GM19023 (cell line): Measurements from ENCODE around the gene QKI.
"Not testable (repeated sequence)": the region's sequence is repeated elsewhere in the genome, so short reads cannot be mapped to it uniquely, and the experiment has no call there.

Experiments
- ATAC-seq: cut with Tn5 transposase; IDR thresholded peaks from one replicate; pipeline ENCODE4 v1.9.1; 2021; ENCODE audit warnings: mild to moderate bottlenecking, moderate library complexity; ENCODE audit not compliant: unreplicated experiment

Gene QKI

DNA sequence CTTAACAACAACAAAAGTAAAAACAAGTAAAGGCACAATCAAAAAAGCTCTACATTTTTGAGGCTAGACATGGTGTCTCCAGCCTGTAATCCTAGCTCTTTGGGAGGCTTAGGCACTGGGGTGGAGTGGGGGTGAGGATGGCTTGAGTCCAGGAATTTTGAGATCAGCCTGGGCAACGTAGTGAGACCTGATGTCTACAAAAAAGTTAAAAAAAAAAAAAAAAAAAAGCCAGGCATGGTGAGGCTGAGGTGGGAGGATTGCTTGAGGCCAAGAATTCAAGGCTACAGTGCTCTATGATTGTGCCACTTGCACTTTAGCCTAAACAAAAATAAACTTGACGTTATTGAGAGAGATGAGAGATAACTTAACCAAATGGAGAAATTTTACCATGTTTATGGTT lies 60.1 kb downstream of the QKI start:
- ATAC-seq, result no peak

DNA sequence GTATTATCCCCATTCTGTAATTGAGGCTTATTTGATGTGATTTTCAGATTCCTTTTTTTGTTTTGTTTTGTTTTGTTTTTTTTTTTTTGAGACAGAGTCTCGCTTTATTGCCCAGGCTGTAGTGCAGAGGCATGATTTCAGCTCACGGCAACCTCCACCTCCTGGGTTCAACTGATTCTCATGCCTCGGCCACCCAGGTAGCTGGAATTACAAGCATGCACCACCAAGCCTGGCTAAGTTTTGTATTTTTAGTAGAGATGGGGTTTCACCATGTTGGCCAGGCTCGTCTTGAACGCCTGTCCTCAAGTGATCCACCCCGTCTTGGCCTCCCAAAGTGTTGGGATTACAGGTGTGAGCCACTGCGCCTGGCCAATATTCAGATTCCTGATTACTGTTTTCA lies 62.4 kb downstream of the QKI start:
- ATAC-seq, result not testable (repeated sequence)

DNA sequence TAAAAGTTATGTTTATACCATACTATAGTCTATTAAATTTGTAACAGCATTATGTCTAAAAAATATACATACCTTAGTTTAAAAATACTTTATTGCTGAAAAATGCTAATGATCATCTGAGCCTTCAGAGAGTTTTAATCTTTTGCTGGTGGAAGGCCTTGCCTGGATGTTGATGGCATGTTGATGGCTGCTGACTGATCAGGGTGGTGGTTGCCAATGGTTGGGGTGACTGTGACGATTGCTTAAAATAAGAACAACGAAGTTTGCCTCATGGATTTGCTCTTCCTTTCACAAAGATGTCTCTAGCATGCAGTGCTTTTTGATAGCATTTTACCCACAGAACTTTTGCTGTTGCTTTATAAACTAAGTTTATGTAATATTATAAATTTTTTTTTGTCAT lies 68.6 kb downstream of the QKI start:
- ATAC-seq, result no peak

DNA sequence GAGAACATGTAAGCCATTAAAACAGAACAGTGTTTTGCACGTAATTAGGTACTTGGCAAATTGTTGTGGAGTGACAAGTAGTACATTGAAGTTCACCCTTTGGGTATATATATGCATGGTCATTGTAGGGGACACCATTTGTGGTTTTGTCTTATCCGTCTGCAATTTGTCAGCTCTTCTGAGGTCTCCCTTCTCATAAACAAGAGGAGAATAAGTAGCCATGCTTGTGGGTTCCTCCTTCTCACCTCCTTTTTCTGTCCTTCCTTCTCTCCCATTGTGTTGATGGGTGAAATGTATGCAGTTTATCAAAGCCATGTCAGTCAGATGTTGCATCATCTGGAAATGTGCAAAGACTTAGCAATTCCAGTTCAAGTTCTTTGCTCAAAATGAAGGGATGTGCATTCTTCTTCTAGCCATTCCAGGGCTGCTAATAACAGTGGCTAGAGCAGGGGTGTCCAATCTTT lies 70.9 kb downstream of the QKI start:
- no peak for ATAC-seq

DNA sequence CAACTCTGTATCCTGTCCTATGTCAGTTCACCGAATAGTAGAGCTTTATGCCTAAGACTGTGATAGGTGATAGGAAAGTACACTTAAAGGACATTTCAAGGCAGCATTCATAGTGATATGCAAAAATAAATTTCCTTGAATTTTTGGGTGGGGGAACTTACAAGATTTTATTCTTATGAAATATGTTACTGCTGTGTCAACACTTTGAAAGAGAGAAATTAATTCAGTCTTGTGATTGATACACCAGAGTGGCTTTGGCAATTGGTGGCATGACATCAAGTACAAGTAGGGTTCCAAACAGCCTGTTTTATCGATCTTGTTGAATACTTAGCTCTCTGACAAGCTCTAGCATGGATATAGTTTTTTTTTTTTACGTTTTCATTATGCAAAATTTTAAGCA lies 72.3 kb downstream of the QKI start:
- no peak for ATAC-seq

DNA sequence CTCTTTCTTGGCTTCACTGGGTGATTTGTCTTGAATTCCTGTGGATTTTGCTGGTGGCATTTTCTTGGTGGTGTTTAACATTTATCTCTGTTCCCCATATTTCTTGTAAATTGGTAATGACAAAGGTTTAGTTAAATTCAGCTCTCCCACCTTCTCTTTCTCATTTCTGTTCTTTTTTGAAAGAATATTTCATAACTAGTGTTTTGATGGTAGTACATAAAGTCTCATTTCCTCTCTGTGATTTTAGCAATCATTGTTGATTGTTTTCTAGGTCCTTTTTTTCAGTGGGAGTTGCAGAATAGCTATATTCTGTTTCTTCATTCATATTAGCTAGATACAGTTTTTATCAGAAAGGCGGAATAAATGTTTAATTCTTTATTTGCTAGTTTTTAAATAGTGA lies 73.1 kb downstream of the QKI start:
- ATAC-seq, result no peak

DNA sequence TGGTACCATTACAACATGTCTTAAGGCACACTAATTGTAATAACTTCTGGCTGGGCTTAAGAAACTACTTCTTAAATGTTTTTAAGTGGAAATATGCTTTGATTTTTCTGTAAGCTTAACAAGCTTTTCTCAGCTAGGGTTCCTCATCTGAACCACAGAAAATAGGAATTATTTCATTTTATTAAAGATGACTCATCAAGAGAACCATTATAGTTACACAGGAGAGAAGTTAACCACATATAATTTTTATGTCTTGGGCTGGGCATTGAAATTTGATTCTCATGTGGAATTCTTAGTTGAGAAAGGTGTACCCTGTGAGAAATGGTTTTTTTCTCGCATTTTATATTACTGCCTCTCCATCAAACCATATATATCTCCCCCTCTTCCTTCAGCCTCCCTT lies 75.1 kb downstream of the QKI start:
- no peak for ATAC-seq

DNA sequence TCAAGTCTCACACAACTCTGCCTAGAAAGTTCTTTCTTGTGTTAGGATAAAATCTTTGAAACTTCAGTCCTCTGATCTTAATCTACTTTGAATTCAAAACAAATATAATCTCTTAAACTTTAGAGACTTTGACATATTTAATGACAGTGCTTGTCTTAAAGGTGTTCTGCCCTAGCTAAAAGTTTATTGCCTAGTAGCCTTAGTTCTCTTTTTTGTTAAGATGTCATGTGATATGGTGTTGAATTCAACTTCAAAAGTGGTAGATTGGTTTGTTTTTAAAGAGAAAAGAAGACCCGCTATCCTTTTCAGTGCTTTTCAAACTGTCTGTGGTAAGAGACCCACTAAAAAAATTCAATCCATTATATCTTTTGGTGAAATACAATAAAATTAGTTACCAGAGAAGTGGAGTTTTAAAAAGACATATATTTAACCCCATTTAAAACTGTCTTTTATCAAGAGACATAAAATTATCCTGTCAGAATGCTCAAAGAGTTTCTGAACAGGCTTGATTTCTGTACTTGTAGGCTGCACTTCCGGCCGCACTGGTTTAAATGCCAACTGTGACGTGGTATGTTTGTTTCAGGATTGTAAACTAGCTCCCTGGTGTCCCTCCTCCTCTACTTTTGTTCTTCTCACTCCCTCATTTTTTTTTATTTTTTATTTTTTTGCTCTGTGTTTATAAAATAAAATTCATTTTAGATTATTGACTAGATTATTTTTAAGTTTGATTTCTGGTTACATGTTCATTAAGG lies 76.5 kb downstream of the QKI start:
- no peak for ATAC-seq

DNA sequence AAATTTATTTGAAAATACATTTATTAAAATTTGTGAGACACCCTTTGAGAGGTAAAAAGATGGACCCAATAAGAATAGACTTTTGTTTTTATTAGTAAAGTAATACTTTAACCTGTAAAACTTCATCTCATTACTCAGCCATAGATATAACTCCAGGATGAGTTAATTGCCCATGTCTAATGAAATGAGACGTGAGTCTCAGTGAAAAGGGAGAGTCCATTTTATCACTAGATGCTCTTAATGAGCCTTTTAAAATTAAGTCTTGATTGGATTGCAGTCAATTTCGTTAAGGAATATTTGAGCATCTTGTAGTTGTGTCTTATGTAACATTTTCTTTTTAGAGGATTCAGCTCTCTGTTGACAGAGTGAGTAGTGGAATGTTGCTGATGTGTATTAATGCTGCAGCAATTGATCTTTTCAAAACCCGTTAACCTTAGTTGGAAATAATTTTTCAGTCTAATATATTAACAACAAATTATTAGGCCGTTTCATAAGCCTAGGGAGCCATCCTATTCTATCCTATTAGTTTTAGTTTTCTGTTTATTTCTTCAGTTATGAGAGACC lies 77.3 kb downstream of the QKI start:
- ATAC-seq, result no peak

DNA sequence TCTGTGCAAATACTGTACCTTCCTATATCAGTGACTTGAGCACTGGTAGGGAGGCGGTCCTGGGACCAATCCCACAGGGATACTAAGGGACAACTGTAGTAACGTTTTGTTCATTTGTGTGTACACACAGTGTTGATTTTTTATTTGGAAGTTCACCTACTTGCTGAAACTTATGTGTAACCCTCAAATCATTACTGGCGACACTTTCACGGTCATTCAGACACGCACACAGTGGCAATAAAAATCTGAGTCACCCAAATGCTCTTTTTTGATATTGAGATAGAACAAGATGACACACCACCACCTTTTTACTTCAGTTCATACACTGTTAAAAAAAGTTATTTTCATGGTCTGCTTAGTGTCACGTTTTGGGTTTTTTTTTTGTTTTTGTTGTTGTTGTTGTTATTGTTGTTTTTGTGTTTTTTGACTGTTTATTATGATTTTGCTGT lies 79.8 kb downstream of the QKI start:
- ATAC-seq, result no peak

DNA sequence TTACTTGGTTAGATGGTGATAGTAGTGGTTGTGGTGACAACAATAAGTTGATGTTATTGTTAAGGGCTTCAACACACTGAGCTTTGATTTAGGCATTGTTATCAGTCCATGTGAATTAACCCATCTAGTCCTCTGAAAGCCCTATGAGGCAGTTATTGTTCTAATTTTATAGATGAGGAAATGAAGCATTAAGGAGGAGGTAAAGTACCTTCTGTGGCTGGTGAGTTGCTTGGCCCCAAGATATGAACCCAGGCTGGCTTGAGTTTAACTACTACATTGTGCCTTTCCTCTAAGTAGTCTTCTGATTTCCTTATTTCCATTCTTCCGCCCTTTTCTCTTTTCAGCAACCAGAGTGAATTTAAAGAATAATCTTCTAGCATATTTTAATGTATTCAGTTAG lies 81.7 kb downstream of the QKI start:
- no peak for ATAC-seq

DNA sequence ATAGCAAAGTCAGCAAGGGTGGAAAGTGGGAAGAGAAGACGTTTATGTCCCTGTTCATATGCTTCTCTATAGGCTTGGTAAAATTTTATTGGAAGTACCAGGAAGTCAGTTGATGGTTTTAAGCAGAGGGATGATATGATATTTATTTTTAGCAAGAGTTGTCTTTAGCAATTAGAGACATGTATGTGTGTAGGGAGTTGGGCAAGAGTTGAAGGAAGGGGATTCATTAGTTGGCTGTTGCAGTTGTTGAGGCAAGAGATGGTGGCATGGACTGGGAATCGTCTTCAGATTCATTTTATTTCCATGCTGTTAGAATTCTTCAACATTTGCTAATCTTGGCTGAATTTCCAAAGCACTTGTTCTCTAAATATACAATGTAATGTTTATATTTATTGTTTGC lies 85.6 kb downstream of the QKI start:
- ATAC-seq, result no peak

DNA sequence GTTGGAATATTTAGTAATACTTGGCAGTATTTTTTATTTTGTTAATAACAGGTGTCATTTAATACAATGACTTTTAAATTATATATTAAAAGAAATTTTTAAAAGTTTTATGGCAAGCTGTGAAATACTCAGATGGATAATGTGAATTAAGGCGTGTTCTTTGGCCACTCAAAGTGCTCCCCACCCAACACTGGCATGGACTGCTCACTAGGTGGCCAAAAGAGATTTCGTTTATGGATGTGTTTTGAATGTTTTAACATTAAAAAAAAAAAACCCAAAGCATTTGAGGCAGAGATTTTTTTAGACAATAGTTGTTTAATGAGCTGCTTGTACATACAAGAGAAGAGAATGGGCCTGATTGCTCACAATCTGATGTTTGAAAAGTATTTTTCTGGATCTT lies 86.5 kb downstream of the QKI start:
- ATAC-seq, result no peak

DNA sequence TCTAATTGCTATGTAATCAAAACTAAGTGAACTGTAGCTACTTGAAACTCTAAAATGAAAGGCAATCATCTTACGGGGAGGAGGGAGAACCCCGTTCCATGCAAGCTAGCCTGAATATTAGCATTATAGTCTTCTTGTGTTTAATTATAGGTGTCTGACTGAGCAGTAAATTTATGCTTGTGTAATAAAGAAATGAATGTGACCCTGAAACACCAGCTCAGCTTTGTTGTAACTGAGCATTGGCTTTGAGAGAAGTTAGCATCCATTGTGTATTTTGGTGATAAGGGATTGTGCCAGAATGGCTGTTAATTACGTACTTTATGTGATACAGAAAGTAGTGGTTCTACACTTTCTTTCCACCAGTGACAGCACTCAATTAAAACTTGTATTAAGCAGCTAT lies 86.9 kb downstream of the QKI start:
- ATAC-seq, result no peak

DNA sequence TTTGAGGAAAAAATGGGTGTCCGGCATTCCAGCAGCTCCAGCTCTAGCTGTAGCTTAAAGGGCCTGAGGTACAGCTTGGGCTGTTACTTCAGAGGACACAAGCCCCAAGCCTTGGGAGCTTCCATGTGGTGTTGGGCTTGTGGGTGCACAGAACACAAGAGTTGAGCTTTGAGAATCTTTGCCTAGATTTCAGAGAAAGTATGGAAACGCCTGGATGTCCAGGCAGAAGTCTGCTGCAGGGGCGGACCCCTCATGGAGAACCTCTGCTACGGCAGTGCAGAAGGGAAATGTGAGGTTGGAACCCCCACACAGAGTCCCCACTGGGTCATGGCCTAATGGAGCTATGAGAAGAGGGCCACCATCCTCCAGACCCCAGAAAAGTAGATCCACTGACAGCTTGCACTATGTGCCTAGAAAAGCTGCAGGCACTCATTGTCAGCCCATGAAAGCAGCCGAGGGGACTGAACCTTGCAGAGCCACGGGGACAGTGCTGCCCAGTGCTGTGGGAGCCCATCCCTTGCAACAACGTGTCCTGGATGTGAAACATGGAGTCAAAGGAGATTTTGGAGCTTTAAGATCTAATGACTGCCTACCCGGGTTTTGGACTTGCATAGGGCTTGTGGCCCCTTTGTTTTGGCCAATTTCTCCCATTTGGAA lies 90.6 kb downstream of the QKI start:
- ATAC-seq, result no peak

DNA sequence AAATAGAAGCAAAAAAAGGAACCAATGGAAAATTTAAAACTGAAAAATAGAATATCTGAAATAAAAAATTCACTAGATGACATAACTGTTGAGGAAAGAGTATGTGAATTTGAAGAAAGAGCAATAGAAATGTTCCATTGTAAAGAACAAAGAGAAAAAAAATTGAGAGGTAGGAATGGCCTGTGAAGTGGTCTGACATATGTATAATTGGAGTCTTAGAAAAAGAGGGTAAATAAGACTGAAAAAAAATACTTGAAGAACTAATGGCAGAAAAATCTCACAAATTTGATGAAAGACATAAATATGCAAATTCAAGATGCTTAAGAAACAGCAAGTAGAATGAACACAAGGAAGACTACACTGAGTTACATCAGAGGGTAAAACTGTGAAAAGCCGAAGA lies 93.4 kb downstream of the QKI start:
- ATAC-seq, result no peak

DNA sequence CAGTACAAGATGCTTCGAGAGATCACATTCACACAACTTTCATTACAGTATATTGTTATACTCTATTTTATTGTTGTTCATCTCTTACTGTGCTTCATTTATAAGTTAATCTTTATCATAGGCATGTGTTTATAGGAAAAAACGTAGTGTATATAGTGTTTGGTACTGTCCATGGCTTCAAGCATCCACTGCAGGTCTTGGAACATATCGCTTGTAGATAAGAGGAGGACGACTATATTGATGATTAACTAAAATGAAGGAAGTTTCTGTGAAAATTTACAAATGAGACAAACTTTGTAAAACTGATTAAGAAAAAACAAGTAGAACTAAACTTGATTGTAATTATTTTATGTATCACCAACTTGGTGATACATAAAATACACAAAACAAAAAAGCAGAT lies 98.5 kb downstream of the QKI start:
- no peak for ATAC-seq

DNA sequence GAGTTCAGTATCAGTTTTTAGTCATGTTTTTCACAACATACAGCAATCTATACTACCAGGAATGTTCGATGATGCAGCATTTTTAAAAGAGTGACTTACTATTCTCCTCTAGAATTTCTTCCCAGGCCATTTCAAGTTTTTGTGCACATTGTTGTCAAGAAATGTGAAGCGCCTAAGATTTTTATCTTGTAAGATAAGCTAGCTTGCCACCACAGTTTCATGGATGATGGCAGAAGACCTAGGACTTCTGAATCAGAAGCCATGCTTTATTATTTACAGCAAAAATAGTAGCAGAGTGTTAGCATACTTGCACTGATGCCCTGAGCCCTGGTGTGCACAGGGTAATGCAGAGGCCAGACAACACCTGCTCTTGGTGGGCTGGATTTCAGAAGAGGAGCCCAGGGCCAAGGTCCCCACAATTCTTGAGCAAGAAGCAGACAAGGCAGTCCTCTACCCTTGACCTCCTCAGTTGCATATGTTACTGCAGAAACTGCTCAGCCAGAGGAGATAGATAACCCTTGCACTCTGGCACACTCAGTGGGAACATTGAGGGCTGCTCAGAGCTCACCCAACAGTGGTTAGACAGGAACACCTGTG lies 99.2 kb downstream of the QKI start:
- ATAC-seq, result no peak

DNA sequence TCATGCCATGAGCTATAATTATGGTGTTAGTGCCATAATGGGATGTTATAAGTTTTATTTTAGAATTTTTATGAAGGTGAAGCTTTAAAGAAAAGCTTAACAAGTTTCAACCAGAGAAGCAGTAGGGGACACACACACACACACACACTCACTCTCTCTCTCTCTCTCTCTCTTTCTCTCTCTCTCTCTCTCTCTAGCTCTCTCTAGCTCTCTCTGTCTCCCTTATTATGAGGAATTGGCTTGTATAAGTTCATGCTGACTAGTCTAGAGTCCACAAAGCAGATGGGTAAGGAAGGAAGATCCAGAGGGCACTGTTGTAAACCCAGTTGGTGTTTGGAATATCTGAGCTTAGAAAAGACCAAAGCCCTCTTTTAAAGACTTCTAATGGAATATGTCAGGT lies 102.4 kb downstream of the QKI start:
- no peak for ATAC-seq

DNA sequence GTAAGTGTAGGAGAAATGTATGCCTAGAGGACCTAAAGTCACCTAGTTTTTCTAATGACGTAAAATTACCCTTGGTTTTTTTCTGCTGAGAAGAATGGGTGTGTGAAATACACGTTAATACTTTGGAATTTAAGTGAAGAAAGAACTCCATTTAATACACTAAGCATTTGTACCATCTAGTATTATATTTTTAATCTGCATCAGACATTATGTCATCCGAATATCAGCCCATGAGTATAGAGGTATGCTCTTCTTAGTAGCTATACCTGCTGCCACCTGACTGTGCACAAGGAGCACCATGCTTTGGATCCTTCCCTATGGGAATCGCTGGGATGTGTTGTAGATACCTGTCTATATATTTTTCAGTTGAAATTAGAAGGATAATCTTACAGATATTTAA lies 106.4 kb downstream of the QKI start:
- ATAC-seq, result no peak

DNA sequence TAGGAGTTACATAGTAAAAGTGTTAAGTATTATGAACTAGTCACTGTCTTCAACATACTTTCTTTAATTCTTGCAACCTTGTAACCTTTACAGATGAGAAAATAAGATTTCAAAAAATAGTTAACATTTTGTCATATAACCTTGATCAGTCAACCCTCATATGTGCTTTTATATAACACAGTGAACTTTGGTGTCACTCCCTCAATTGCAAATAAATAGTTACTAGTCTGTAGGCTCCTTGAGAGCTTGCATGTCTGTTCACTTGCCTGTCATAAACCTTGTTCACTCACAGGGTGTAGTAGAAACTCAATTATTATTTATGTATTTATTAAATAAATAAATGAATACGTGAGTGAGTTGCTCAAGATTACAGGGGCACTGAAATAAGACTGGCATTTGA lies 107.5 kb downstream of the QKI start:
- no peak for ATAC-seq

DNA sequence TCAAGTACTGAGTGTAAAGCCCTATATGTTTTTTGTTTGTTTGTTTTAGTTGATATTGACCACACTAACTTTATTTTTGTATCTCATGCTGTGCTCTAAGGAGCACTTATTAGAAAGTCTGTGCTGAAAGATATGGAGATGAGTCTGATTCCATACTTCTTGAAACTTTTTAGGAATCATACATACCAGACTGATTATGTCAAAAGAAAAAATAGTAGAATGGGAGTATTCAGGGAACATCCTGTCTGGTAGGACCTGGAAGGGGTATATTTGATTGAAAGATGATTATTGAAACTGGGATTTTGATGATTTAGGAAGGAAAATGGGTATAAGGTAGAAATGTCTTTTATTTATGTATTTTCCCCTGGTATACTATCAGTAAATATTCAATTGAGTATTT lies 111.4 kb downstream of the QKI start:
- ATAC-seq, result no peak
